ENCODE data around the gene CMSS1.
"Not testable (repeated sequence)": the region's sequence is repeated elsewhere in the genome, so short reads cannot be mapped to it uniquely, and the experiment has no call there.

Gene CMSS1

DNA sequence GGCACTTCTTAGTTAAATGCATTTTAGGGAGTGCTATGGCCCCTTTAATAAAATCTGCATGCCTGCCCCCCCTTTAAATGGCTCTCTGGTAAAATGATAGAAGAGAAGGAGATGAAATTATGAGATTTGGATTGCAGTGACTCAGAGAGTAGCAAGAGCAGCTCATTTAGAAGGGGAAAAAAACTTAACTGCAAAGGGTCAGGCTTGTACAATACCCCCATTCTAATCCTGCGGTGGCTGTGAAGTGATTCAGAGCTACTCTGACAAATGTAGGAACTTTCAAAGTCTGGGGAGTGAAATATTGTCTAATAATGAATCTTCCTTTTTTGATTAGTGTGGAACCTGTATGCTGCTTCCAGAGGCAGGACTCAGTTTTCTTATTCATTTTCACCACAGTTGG, 399.1 kb downstream of the CMSS1 start:
- TF ChIP-seq, protein P1, sequence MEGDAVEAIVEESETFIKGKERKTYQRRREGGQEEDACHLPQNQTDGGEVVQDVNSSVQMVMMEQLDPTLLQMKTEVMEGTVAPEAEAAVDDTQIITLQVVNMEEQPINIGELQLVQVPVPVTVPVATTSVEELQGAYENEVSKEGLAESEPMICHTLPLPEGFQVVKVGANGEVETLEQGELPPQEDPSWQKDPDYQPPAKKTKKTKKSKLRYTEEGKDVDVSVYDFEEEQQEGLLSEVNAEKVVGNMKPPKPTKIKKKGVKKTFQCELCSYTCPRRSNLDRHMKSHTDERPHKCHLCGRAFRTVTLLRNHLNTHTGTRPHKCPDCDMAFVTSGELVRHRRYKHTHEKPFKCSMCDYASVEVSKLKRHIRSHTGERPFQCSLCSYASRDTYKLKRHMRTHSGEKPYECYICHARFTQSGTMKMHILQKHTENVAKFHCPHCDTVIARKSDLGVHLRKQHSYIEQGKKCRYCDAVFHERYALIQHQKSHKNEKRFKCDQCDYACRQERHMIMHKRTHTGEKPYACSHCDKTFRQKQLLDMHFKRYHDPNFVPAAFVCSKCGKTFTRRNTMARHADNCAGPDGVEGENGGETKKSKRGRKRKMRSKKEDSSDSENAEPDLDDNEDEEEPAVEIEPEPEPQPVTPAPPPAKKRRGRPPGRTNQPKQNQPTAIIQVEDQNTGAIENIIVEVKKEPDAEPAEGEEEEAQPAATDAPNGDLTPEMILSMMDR (IDR thresholded peaks at IDR 0.05): no peak
- Histone ChIP-seq H3K27ac (no peak overlapping the region), H3K4me3 (no peak overlapping the region)
- DNase-seq (ENCODE audit: low spot score): no peak

GRCh38 chr3:100221159-100221558, 403.5 kb downstream of the CMSS1 start:
- Histone ChIP-seq H3K27ac (no peak overlapping the region), H3K4me3 (no peak overlapping the region)
- TF ChIP-seq, protein P1 (IDR thresholded peaks at IDR 0.05): no peak
- no peak for DNase-seq (ENCODE audit: low spot score)

DNA sequence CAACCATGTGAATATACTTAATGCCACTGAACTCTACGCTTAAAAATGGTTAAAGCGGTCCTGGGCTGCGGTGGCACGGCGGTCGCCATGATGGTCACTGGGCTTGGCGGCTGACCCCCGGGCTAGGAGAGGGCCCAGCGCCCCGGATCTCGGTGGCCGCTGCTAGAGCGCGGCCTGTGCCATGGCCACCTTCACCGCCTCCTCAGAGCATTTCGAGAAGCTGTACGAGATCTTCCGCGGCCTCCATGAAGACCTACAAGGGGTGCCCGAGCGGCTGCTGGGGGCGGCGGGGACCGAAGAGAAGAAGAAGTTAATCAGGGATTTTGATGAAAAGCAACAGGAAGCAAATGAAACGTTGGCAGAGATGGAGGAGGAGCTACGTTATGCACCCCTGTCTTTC, 407.5 kb downstream of the CMSS1 start:
- DNase-seq (ENCODE audit: low spot score): no peak
- no peak overlapping the region for H3K27ac ChIP-seq
- H3K4me3 ChIP-seq: no peak overlapping the region
- TF ChIP-seq, protein P1 (IDR thresholded peaks at IDR 0.05): no peak

- H3K4me3 ChIP-seq: no peak overlapping the region
- no peak for DNase-seq (ENCODE audit: low spot score)
- no peak overlapping the region for H3K27ac ChIP-seq
- TF ChIP-seq, protein P1 (IDR thresholded peaks at IDR 0.05): no peak
Observed at GRCh38 chr3:100225883-100226282, 408.2 kb downstream of the CMSS1 start.

GRCh38 chr3:100226712-100227429, 409.2 kb downstream of the CMSS1 start:
- Histone ChIP-seq H3K4me3 (no peak overlapping the region), H3K27ac (no peak overlapping the region)
- TF ChIP-seq, protein P1 (IDR thresholded peaks at IDR 0.05): no peak
- DNase-seq (ENCODE audit: low spot score): no peak

GRCh38 chr3:100227511-100227921, 409.9 kb downstream of the CMSS1 start:
- H3K4me3 ChIP-seq: no peak overlapping the region
- H3K27ac ChIP-seq: no peak overlapping the region
- TF ChIP-seq, protein P1 (IDR thresholded peaks at IDR 0.05): no peak
- no peak for DNase-seq (ENCODE audit: low spot score)

- TF ChIP-seq, protein P1 (IDR thresholded peaks at IDR 0.05): no peak
Observed at GRCh38 chr3:100228247-100228646, 410.6 kb downstream of the CMSS1 start.

DNA sequence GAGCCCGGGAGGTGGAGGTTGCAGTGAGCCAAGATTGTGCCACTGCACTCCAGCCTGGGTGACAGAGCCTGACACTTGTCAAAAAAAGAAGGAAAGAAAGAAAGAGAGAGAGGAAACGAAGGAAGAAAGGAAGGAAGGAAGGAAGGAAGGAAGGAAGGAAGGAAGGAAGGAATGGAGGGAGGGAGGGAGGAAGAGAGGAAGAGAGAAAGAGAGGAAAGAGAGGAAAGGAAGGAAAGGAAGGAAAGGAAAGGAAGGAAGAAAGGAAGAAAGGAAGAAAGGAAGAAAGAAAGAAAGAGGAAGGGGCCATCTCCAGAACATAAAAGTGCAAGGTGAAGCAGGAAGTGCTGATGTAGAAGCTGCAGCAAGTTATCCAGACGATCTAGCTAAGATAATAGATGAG, 411.5 kb downstream of the CMSS1 start:
- DNase-seq (ENCODE audit: low spot score); H3K27ac ChIP-seq; H3K4me3 ChIP-seq: not testable (repeated sequence)

More at GRCh38 chr3:100228247-100228646, 410.6 kb downstream of the CMSS1 start:
- Histone ChIP-seq H3K27ac (no peak overlapping the region), H3K4me3 (no peak overlapping the region)
- no peak for DNase-seq (ENCODE audit: low spot score)
